IPS-11a (cell line): ENCODE data around the gene RASGRP2.

Experiments
- H3K4me3 ChIP-seq: one replicate; pipeline ENCODE4 v1.5.1; 2013; ENCODE audit warnings: low read depth, low read length, control low read depth

RASGRP2 gene

GRCh38 chr11:64743591-64744543 lies at the start of gene RASGRP2:
TSS of gene RASGRP2 (minus strand) at chr11:64744142. CDS start at chr11:64742866, 1,276 bp downstream.
- H3K4me3 ChIP-seq, result peak within 1 kb of the TSS; percentile 51

- no peak overlapping the region for H3K4me3 ChIP-seq
These were observed 48.5 kb upstream of the RASGRP2 start for GRCh38 chr11:64792482-64792881.

GRCh38 chr11:64791781-64792291 lies 47.9 kb upstream of the RASGRP2 start:
- no peak overlapping the region for H3K4me3 ChIP-seq

GRCh38 chr11:64790205-64791095 lies 46.5 kb upstream of the RASGRP2 start:
- H3K4me3 ChIP-seq, result no peak overlapping the region

- no peak overlapping the region for H3K4me3 ChIP-seq
These were observed 45.6 kb upstream of the RASGRP2 start for GRCh38 chr11:64789331-64790204.

GRCh38 chr11:64788321-64789215 lies 44.6 kb upstream of the RASGRP2 start:
- no peak overlapping the region for H3K4me3 ChIP-seq

- no peak overlapping the region for H3K4me3 ChIP-seq
These were observed 43.8 kb upstream of the RASGRP2 start for GRCh38 chr11:64787526-64788320.

- H3K4me3 ChIP-seq, result no peak overlapping the region
These were observed 42.4 kb upstream of the RASGRP2 start for GRCh38 chr11:64786308-64786707.

GRCh38 chr11:64784813-64785581 lies 41.1 kb upstream of the RASGRP2 start:
- no peak overlapping the region for H3K4me3 ChIP-seq

- H3K4me3 ChIP-seq, result peak within 1 kb of the TSS; percentile 95
These were observed 34.7 kb upstream of the RASGRP2 start, which contains the start of gene SF1 for GRCh38 chr11:64778473-64779298. TSS of gene SF1 (minus strand) at chr11:64778542. CDS start at chr11:64778392, 150 bp downstream.

- peak overlapping the region; percentile 95 for H3K4me3 ChIP-seq
These were observed 34.2 kb upstream of the RASGRP2 start for GRCh38 chr11:64778223-64778472.

GRCh38 chr11:64777449-64778222 lies 33.7 kb upstream of the RASGRP2 start:
- peak overlapping the region; percentile 95 for H3K4me3 ChIP-seq

GRCh38 chr11:64776875-64777274 lies 32.9 kb upstream of the RASGRP2 start:
- H3K4me3 ChIP-seq, result peak overlapping the region; percentile 95

- H3K4me3 ChIP-seq, result no peak overlapping the region
These were observed 32.5 kb upstream of the RASGRP2 start for GRCh38 chr11:64776425-64776824.

- H3K4me3 ChIP-seq, result no peak overlapping the region
These were observed 30.2 kb upstream of the RASGRP2 start for GRCh38 chr11:64774144-64774543.

- H3K4me3 ChIP-seq, result no peak overlapping the region
These were observed 28.5 kb upstream of the RASGRP2 start for GRCh38 chr11:64772303-64773018.
